Measurements from ENCODE around the gene KAZN. TPM values are rescaled to one million over a fixed set of nuclear protein-coding genes. Genes with fewer than 3 reads are reported as not detected.

Gene KAZN
- total and polyA plus RNA-seq, 2 donors from 2014 or later, result 17.4 to 60.8 TPM

- DNase-seq, result no peak
- intact Hi-C loops (cut with DNase I), result no loop called here
- no peaks in the 10 kb centered on the region for H3K4me1 ChIP-seq (ENCODE audit: control insufficient read depth in 2 of 3, insufficient read depth in 2 of 3, low read depth in 1 of 3, low read length in 3 of 3)
- H3K27me3 ChIP-seq (ENCODE audit: control insufficient read depth, insufficient read depth, low read length), result no peaks in the 10 kb centered on the region
- H3K9ac ChIP-seq (ENCODE audit: low read length in 3 of 3), result no peak overlapping the region
- FAIRE-seq, result no peak
- H3K9me3 ChIP-seq (ENCODE audit: control insufficient read depth in 2 of 3, insufficient read depth in 1 of 3, low read length in 3 of 3), result no peaks in the 10 kb centered on the region
- H3K36me3 ChIP-seq (ENCODE audit: control insufficient read depth in 2 of 3, insufficient read depth in 3 of 3, low read length in 3 of 3), result no peaks in the 10 kb centered on the region
- H3K4me3 ChIP-seq (ENCODE audit: low read length in 3 of 3), result no peak overlapping the region
- TF ChIP-seq CTCF (IDR thresholded peaks at IDR 0.05; ENCODE audit: borderline replicate concordance, extremely low read depth, insufficient read depth), result no peak
- no peak overlapping the region for H3K27ac ChIP-seq (ENCODE audit: low read depth in 2 of 2, low read length in 2 of 2)
These were observed 147.3 kb downstream of the KAZN start for GRCh38 chr1:14745789-14746188.

- no peaks in the 10 kb centered on the region for H3K9me3 ChIP-seq (ENCODE audit: control insufficient read depth in 2 of 3, insufficient read depth in 1 of 3, low read length in 3 of 3)
- H3K9ac ChIP-seq (ENCODE audit: low read length in 3 of 3), result no peak overlapping the region
- H3K4me1 ChIP-seq (ENCODE audit: control insufficient read depth in 2 of 3, insufficient read depth in 2 of 3, low read depth in 1 of 3, low read length in 3 of 3), result no peaks in the 10 kb centered on the region
- no peak for TF ChIP-seq CTCF (IDR thresholded peaks at IDR 0.05; ENCODE audit: borderline replicate concordance, extremely low read depth, insufficient read depth)
- no peak overlapping the region for H3K27ac ChIP-seq (ENCODE audit: low read depth in 2 of 2, low read length in 2 of 2)
- no peak overlapping the region for H3K4me3 ChIP-seq (ENCODE audit: low read length in 3 of 3)
- FAIRE-seq, result no peak
- intact Hi-C loops (cut with DNase I), result no loop called here
- no peak for DNase-seq
- H3K36me3 ChIP-seq (ENCODE audit: control insufficient read depth in 2 of 3, insufficient read depth in 3 of 3, low read length in 3 of 3), result no peaks in the 10 kb centered on the region
- H3K27me3 ChIP-seq (ENCODE audit: control insufficient read depth, insufficient read depth, low read length), result no peaks in the 10 kb centered on the region
These were observed 147.9 kb downstream of the KAZN start for GRCh38 chr1:14746393-14746792.

GRCh38 chr1:14748151-14748550 lies 149.7 kb downstream of the KAZN start:
- Histone ChIP-seq H3K27ac (ENCODE audit: low read depth in 2 of 2, low read length in 2 of 2) (no peak overlapping the region), H3K4me3 (ENCODE audit: low read length in 3 of 3) (no peak overlapping the region), H3K36me3 (ENCODE audit: control insufficient read depth in 2 of 3, insufficient read depth in 3 of 3, low read length in 3 of 3) (no peaks in the 10 kb centered on the region), H3K9me3 (ENCODE audit: control insufficient read depth in 2 of 3, insufficient read depth in 1 of 3, low read length in 3 of 3) (peaks cover 0 to 8% (median 0%) of the 10 kb centered on the region in 3 donors), H3K9ac (ENCODE audit: low read length in 3 of 3) (no peak overlapping the region), H3K27me3 (ENCODE audit: control insufficient read depth, insufficient read depth, low read length) (no peaks in the 10 kb centered on the region), H3K4me1 (ENCODE audit: control insufficient read depth in 2 of 3, insufficient read depth in 2 of 3, low read depth in 1 of 3, low read length in 3 of 3) (no peaks in the 10 kb centered on the region)
- no peak for TF ChIP-seq CTCF (IDR thresholded peaks at IDR 0.05; ENCODE audit: borderline replicate concordance, extremely low read depth, insufficient read depth)
- intact Hi-C loops (cut with DNase I), result no loop called here
- no peak for DNase-seq
- FAIRE-seq, result no peak

- Histone ChIP-seq H3K9me3 (ENCODE audit: control insufficient read depth in 2 of 3, insufficient read depth in 1 of 3, low read length in 3 of 3) (peaks cover 0 to 8% (median 0%) of the 10 kb centered on the region in 3 donors), H3K27me3 (ENCODE audit: control insufficient read depth, insufficient read depth, low read length) (no peaks in the 10 kb centered on the region), H3K4me1 (ENCODE audit: control insufficient read depth in 2 of 3, insufficient read depth in 2 of 3, low read depth in 1 of 3, low read length in 3 of 3) (no peaks in the 10 kb centered on the region), H3K36me3 (ENCODE audit: control insufficient read depth in 2 of 3, insufficient read depth in 3 of 3, low read length in 3 of 3) (no peaks in the 10 kb centered on the region), H3K27ac (ENCODE audit: low read depth in 2 of 2, low read length in 2 of 2) (no peak overlapping the region), H3K9ac (ENCODE audit: low read length in 3 of 3) (no peak overlapping the region), H3K4me3 (ENCODE audit: low read length in 3 of 3) (no peak overlapping the region)
- no peak for TF ChIP-seq CTCF (IDR thresholded peaks at IDR 0.05; ENCODE audit: borderline replicate concordance, extremely low read depth, insufficient read depth)
- DNase-seq, result no peak
- FAIRE-seq, result no peak
- intact Hi-C loops (cut with DNase I), result no loop called here
These were observed 150.5 kb downstream of the KAZN start for GRCh38 chr1:14748977-14749376.

Measured in kidney (tissue), 14 donors.